Measurements from ENCODE around the gene ATF6B. TPM values are rescaled to one million over a fixed set of nuclear protein-coding genes. Genes with fewer than 3 reads are reported as not detected.

The ATF6B gene
- total and polyA plus RNA-seq, 2 of the 13 experiments (the other 11 are each of a cell fraction or from before 2014, with no cell fraction given): 18.1 to 44.0 TPM

DNA sequence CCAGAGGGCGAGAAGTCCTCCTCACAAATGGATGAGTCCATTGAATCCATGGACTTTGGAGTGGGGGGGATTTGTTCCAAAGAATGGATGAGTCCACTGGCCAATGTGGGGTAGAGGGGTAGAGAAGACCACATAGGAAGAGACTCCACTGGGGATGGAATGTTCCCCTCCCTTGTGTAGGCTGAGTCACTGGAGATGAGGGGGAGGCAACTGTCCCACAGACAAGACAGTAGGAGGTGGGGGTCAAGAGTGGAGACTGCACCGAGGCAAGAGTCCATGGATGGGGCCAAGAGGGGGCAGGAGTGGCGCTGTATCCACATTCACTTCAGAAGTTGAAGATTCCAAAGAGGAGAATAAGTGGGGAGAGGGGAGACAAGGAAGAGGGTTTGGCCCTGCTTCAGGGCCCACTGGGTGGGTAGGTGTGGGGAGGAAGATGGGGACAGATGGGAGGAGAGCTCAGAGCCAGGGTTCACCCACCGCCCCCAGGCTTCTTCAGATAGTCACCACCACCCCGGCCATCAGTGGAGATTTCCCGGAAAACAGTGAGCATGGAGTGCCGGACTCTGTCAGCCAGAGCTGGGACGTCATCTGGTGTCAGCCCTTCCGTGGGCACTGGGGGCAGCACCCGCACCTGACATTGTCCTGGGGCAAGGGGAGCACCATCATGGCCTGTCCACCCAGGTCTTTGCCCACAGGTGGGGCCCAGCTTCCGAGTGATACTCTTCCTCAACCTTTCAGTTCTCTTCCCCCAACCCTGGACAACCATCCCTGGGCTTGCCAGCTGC is 41.0 kb upstream of the ATF6B start (continued):
- 0 out of 2 replicates have a peak, but pooled peaks have one; percentile 30 for TF ChIP-seq EED (CRISPR knock-in tag; IDR thresholded peaks at IDR 0.05)

DNA sequence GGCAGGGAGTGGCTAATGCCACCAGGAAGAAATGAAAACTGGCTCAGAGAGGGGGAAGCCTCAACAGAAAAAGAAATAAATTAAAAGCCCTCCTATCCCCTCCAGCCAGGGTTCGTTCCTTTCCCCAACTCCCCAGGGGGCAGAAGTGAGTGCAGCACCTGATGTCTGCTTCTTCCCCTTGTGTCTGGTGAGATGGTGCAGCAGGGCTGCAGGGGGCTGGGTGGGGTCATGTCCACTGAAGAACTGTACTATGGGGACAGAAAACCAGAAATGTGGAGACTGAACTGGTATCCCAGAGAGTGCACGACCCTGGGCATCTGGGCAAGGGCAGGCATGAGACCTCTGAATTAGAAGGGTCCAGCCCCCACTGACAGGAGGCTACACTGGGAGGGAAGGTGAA is 40.3 kb upstream of the ATF6B start:
- H3K27ac ChIP-seq (ENCODE audit: extremely low read length, insufficient read depth, low read length): no peak overlapping the region
- H3K4me2 ChIP-seq (ENCODE audit: low read depth, low read length): no peak overlapping the region
- no peak overlapping the region for H2AFZ ChIP-seq (ENCODE audit: low read length)
- ChIA-PET POLR2A (interaction anchor here (1.3 to 1.5 kb wide), 3 partner anchors 8 to 52 kb away, joined by 3 to 5 read pairs (median 3); partner anchors contain the start of gene AGPAT1), CTCF (ENCODE audit: low intra/inter-chr PET ratio, low total read pairs) (no interaction called here)
- 94% methylated on average over 2 of the region's 2 CpGs for WGBS (ENCODE audit: low lambda C conversion rate)
- ATAC-seq: no peak
- peaks cover 11% of the 10 kb centered on the region for H3K79me2 ChIP-seq (ENCODE audit: insufficient read depth, low read length)
- intact Hi-C loops (cut with micrococcal nuclease; ENCODE audit: unreplicated experiment): no loop called here
- no peaks in the 10 kb centered on the region for H4K20me1 ChIP-seq (ENCODE audit: insufficient read depth, low read length)
- peaks cover 10% of the 10 kb centered on the region for H3K4me1 ChIP-seq (ENCODE audit: insufficient read depth, low read length)
- H3K4me3 ChIP-seq (replicated peaks in 1 of 3; ENCODE audit: insufficient read depth in 1 of 3, low read depth in 2 of 3, low read length in 3 of 3): no peak overlapping the region
- in situ Hi-C loops (cut with HindIII; ENCODE audit: extremely low pct_ligation_motif_present, low pct_unique_long_range_greater_than_20kb): no loop called here
- no peaks in the 10 kb centered on the region for H3K9me3 ChIP-seq (ENCODE audit: low read length)
- DNase-seq (ENCODE audit: low spot score): no peak
- H3K27me3 ChIP-seq (ENCODE audit: control insufficient read depth in 1 of 2, insufficient read depth in 2 of 2, low read length in 2 of 2): no peaks in the 10 kb centered on the region
- H3K9ac ChIP-seq (ENCODE audit: insufficient read depth, low read depth, low read length): no peak overlapping the region
- BruUV-seq (replicated peaks): TSS peak; percentile 45
- FAIRE-seq: no peak
- H3K36me3 ChIP-seq (replicated peaks in 1 of 2; ENCODE audit: control insufficient read depth in 1 of 2, insufficient read depth in 2 of 2, low read length in 2 of 2): peaks cover 18 to 52% of the 10 kb centered on the region in 2 experiments
- TF ChIP-seq POLR2AphosphoS2 (IDR thresholded peaks at IDR 0.05; ENCODE audit: low read depth, low read length) (no peak), RNF2 (conservative IDR thresholded peaks at IDR 0.05; ENCODE audit: low read depth) (no peak), ZNF326 (CRISPR knock-in tag; IDR thresholded peaks at IDR 0.05; ENCODE audit: borderline replicate concordance) (no peak), AKAP8 (CRISPR knock-in tag; IDR thresholded peaks at IDR 0.05) (no peak), RFX1 (IDR thresholded peaks at IDR 0.05) (no peak), GABPA (IDR thresholded peaks at IDR 0.05; ENCODE audit: low read depth, low read length) (no peak), GABPA (CRISPR knock-in tag; IDR thresholded peaks at IDR 0.05; ENCODE audit: low read depth) (no peak), KDM6A (CRISPR knock-in tag; IDR thresholded peaks at IDR 0.05; ENCODE audit: low read depth) (no peak), ZNF572 (CRISPR knock-in tag; IDR thresholded peaks at IDR 0.05) (no peak), ZNF766 (CRISPR knock-in tag; IDR thresholded peaks at IDR 0.05; ENCODE audit: borderline replicate concordance) (no peak), ATAD3A (CRISPR knock-in tag; IDR thresholded peaks at IDR 0.05) (no peak), EEA1 (CRISPR knock-in tag; IDR thresholded peaks at IDR 0.05; ENCODE audit: borderline replicate concordance) (no peak), ZNF788 (CRISPR knock-in tag; IDR thresholded peaks at IDR 0.05; ENCODE audit: borderline replicate concordance) (peak; percentile 41; the same call in 1 of the 2 replicates), MTF2 (CRISPR knock-in tag; IDR thresholded peaks at IDR 0.05; ENCODE audit: borderline replicate concordance) (no peak), ZNF768 (CRISPR knock-in tag; IDR thresholded peaks at IDR 0.05) (no peak)
- TF ChIP-seq, protein P1, sequence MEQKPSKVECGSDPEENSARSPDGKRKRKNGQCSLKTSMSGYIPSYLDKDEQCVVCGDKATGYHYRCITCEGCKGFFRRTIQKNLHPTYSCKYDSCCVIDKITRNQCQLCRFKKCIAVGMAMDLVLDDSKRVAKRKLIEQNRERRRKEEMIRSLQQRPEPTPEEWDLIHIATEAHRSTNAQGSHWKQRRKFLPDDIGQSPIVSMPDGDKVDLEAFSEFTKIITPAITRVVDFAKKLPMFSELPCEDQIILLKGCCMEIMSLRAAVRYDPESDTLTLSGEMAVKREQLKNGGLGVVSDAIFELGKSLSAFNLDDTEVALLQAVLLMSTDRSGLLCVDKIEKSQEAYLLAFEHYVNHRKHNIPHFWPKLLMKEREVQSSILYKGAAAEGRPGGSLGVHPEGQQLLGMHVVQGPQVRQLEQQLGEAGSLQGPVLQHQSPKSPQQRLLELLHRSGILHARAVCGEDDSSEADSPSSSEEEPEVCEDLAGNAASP (CRISPR knock-in tag; IDR thresholded peaks at IDR 0.05; ENCODE audit: borderline replicate concordance): no peak
- TF ChIP-seq, protein P2, sequence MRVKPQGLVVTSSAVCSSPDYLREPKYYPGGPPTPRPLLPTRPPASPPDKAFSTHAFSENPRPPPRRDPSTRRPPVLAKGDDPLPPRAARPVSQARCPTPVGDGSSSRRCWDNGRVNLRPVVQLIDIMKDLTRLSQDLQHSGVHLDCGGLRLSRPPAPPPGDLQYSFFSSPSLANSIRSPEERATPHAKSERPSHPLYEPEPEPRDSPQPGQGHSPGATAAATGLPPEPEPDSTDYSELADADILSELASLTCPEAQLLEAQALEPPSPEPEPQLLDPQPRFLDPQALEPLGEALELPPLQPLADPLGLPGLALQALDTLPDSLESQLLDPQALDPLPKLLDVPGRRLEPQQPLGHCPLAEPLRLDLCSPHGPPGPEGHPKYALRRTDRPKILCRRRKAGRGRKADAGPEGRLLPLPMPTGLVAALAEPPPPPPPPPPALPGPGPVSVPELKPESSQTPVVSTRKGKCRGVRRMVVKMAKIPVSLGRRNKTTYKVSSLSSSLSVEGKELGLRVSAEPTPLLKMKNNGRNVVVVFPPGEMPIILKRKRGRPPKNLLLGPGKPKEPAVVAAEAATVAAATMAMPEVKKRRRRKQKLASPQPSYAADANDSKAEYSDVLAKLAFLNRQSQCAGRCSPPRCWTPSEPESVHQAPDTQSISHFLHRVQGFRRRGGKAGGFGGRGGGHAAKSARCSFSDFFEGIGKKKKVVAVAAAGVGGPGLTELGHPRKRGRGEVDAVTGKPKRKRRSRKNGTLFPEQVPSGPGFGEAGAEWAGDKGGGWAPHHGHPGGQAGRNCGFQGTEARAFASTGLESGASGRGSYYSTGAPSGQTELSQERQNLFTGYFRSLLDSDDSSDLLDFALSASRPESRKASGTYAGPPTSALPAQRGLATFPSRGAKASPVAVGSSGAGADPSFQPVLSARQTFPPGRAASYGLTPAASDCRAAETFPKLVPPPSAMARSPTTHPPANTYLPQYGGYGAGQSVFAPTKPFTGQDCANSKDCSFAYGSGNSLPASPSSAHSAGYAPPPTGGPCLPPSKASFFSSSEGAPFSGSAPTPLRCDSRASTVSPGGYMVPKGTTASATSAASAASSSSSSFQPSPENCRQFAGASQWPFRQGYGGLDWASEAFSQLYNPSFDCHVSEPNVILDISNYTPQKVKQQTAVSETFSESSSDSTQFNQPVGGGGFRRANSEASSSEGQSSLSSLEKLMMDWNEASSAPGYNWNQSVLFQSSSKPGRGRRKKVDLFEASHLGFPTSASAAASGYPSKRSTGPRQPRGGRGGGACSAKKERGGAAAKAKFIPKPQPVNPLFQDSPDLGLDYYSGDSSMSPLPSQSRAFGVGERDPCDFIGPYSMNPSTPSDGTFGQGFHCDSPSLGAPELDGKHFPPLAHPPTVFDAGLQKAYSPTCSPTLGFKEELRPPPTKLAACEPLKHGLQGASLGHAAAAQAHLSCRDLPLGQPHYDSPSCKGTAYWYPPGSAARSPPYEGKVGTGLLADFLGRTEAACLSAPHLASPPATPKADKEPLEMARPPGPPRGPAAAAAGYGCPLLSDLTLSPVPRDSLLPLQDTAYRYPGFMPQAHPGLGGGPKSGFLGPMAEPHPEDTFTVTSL (CRISPR knock-in tag; IDR thresholded peaks at IDR 0.05; ENCODE audit: borderline replicate concordance): no peak

All from HepG2 (cell line).